ENCODE data around the gene RABL3. TPM values are rescaled to one million over a fixed set of nuclear protein-coding genes. Genes with fewer than 3 reads are reported as not detected.

The RABL3 gene
- total RNA-seq, 1 experiment from 2014 or later: 13.9 TPM

DNA sequence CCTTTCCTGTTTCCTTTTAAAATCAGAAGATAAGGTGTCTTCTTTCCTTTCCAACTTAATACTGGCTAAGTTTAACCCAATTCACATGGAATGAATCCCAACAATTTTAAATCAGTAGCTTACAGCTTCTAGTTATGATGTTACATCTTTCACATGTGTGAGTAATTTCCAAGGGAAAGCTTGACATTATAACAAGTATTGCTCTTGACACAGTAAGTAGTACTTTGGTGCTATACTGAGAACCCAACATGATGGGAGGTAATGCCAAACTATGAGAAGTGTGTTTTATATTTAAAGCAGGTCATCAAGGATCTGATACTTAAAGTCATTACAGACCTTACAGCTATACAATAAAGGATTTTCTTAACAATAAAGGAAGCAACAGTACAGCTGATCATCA, 29.1 kb downstream of the RABL3 start:
- CTCF ChIA-PET: no interaction called here

DNA sequence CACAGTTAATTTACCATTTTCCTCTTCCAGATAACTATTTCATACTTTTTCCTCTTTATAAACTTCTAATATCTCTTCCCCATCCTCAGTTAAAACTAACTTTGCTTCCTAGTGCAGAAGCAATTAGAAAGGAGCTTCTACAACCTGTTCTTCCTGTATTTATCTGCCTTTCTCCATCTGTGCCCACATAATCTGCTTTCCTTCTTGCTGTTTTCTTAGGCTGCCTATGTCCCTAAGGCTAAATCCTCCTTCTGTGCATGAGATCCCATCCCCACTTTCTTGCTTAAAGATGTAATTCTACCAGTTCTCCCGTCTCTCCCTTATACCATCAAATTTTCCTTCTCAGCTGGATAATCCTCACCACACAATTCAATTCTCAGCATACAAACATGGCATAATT, 31.9 kb downstream of the RABL3 start:
- Histone ChIP-seq H3K36me3 (ENCODE audit: control insufficient read depth, insufficient read depth, low read length) (no peaks in the 10 kb centered on the region), H3K4me3 (ENCODE audit: low read depth, low read length) (no peak overlapping the region), H3K27me3 (replicated peaks; ENCODE audit: control insufficient read depth, insufficient read depth, low read length) (no peaks in the 10 kb centered on the region), H3K4me1 (no peaks in the 10 kb centered on the region), H3K9me3 (no peaks in the 10 kb centered on the region)
- Mint-ChIP-seq H3K4me1 (ENCODE audit: low read depth, unreplicated experiment) (no peaks in the 10 kb centered on the region), H3K9me3 (ENCODE audit: unreplicated experiment) (no peaks in the 10 kb centered on the region), H3K4me3 (ENCODE audit: unreplicated experiment) (no peak overlapping the region), H3K27me3 (ENCODE audit: insufficient read depth, unreplicated experiment) (no peaks in the 10 kb centered on the region), H3K36me3 (ENCODE audit: insufficient read depth, unreplicated experiment) (no peaks in the 10 kb centered on the region), H3K27ac (ENCODE audit: unreplicated experiment) (no peak overlapping the region)
- POLR2A ChIA-PET: no interaction called here
- TF ChIP-seq, protein P1, sequence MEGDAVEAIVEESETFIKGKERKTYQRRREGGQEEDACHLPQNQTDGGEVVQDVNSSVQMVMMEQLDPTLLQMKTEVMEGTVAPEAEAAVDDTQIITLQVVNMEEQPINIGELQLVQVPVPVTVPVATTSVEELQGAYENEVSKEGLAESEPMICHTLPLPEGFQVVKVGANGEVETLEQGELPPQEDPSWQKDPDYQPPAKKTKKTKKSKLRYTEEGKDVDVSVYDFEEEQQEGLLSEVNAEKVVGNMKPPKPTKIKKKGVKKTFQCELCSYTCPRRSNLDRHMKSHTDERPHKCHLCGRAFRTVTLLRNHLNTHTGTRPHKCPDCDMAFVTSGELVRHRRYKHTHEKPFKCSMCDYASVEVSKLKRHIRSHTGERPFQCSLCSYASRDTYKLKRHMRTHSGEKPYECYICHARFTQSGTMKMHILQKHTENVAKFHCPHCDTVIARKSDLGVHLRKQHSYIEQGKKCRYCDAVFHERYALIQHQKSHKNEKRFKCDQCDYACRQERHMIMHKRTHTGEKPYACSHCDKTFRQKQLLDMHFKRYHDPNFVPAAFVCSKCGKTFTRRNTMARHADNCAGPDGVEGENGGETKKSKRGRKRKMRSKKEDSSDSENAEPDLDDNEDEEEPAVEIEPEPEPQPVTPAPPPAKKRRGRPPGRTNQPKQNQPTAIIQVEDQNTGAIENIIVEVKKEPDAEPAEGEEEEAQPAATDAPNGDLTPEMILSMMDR (IDR thresholded peaks at IDR 0.05; ENCODE audit: insufficient read depth in 1 of 2, low read depth in 1 of 2, low read length in 1 of 2, severe bottlenecking in 1 of 2, unreplicated experiment in 1 of 2): no peak
- BruUV-seq (replicated peaks): no TSS peak
- intact Hi-C loops (cut with micrococcal nuclease; ENCODE audit: unreplicated experiment): no loop called here
- CTCF ChIA-PET: no interaction called here
- no peak for DNase-seq

More for the DNA sequence above, 29.1 kb downstream of the RABL3 start:
- no peaks in the 10 kb centered on the region for H3K36me3 Mint-ChIP-seq (ENCODE audit: insufficient read depth, unreplicated experiment)
- H3K9me3 Mint-ChIP-seq (ENCODE audit: unreplicated experiment): no peaks in the 10 kb centered on the region
- no peaks in the 10 kb centered on the region for H3K4me1 Mint-ChIP-seq (ENCODE audit: low read depth, unreplicated experiment)
- no peaks in the 10 kb centered on the region for H3K27me3 ChIP-seq (replicated peaks; ENCODE audit: control insufficient read depth, insufficient read depth, low read length)
- H3K27me3 Mint-ChIP-seq (ENCODE audit: insufficient read depth, unreplicated experiment): no peaks in the 10 kb centered on the region
- no peak for DNase-seq
- no peak overlapping the region for H3K4me3 ChIP-seq (ENCODE audit: low read depth, low read length)
- intact Hi-C loops (cut with micrococcal nuclease; ENCODE audit: unreplicated experiment): no loop called here
- no peak overlapping the region for H3K4me3 Mint-ChIP-seq (ENCODE audit: unreplicated experiment)
- POLR2A ChIA-PET: no interaction called here
- no TSS peak for BruUV-seq (replicated peaks)
- TF ChIP-seq, protein P1 (IDR thresholded peaks at IDR 0.05; ENCODE audit: insufficient read depth in 1 of 2, low read depth in 1 of 2, low read length in 1 of 2, severe bottlenecking in 1 of 2, unreplicated experiment in 1 of 2): no peak
- no peaks in the 10 kb centered on the region for H3K4me1 ChIP-seq
- no peaks in the 10 kb centered on the region for H3K9me3 ChIP-seq
- H3K36me3 ChIP-seq (ENCODE audit: control insufficient read depth, insufficient read depth, low read length): no peaks in the 10 kb centered on the region
- H3K27ac Mint-ChIP-seq (ENCODE audit: unreplicated experiment): no peak overlapping the region

DNA sequence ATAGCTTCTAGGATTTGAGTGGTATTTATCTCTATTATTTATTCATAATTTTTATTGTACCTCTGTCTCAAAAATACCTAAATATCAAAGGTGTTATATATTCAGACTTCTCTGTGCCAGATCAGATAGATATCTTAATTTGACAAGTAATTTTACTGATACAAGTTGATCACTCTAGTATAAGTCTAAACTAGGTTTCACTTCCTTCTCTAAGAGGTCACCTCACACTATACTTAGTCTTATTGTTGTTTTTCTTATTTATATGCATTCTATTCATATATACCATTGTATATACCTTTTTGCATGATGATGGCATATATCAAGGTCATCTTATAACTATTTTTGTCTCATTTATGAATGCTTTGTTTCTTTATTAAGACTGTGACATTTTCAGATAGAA, 33.9 kb downstream of the RABL3 start:
- Histone ChIP-seq H3K4me3 (ENCODE audit: low read depth, low read length) (no peak overlapping the region), H3K4me1 (no peaks in the 10 kb centered on the region), H3K9me3 (no peaks in the 10 kb centered on the region), H3K36me3 (ENCODE audit: control insufficient read depth, insufficient read depth, low read length) (no peaks in the 10 kb centered on the region), H3K27me3 (replicated peaks; ENCODE audit: control insufficient read depth, insufficient read depth, low read length) (no peaks in the 10 kb centered on the region)
- Mint-ChIP-seq H3K4me1 (ENCODE audit: low read depth, unreplicated experiment) (no peaks in the 10 kb centered on the region), H3K27ac (ENCODE audit: unreplicated experiment) (no peak overlapping the region), H3K9me3 (ENCODE audit: unreplicated experiment) (no peaks in the 10 kb centered on the region), H3K36me3 (ENCODE audit: insufficient read depth, unreplicated experiment) (peaks cover 7% of the 10 kb centered on the region), H3K27me3 (ENCODE audit: insufficient read depth, unreplicated experiment) (no peaks in the 10 kb centered on the region), H3K4me3 (ENCODE audit: unreplicated experiment) (no peak overlapping the region)
- ChIA-PET CTCF (no interaction called here), POLR2A (no interaction called here)
- TF ChIP-seq, protein P1 (IDR thresholded peaks at IDR 0.05; ENCODE audit: insufficient read depth in 1 of 2, low read depth in 1 of 2, low read length in 1 of 2, severe bottlenecking in 1 of 2, unreplicated experiment in 1 of 2): no peak
- intact Hi-C loops (cut with micrococcal nuclease; ENCODE audit: unreplicated experiment): no loop called here
- no TSS peak for BruUV-seq (replicated peaks)
- DNase-seq: no peak
